ENCODE measurements around the gene CDH26. TPM values are rescaled to one million over a fixed set of nuclear protein-coding genes. Genes with fewer than 3 reads are reported as not detected.

The CDH26 gene
- total and polyA plus RNA-seq, 10 of the 15 experiments (the other 5 are each of a cell fraction or from before 2014, with no cell fraction given) = 0.03 to 0.19 (median 0.08) TPM; not detected in 4

- TF ChIP-seq MYB (IDR thresholded peaks at IDR 0.05; ENCODE audit: borderline replicate concordance, low read depth, low read length) = no peak
Observed at GRCh38 chr20:60013296-60014139, 55.3 kb downstream of the CDH26 start (continued).

GRCh38 chr20:60016406-60016805 lies 58.2 kb downstream of the CDH26 start:
- Histone ChIP-seq H3K27ac (ENCODE audit: control insufficient read depth, insufficient read depth) (no peak overlapping the region), H3K4me2 (ENCODE audit: control insufficient read depth, insufficient read depth) (no peak overlapping the region), H3K27me3 (replicated peaks in 1 of 2; ENCODE audit: control insufficient read depth in 2 of 2, insufficient read depth in 2 of 2, low read length in 1 of 2) (no peaks in the 10 kb centered on the region), H3K4me1 (ENCODE audit: control insufficient read depth, insufficient read depth, low read length) (no peaks in the 10 kb centered on the region), H3K9me3 (replicated peaks; ENCODE audit: control insufficient read depth, insufficient read depth, low read length) (no peaks in the 10 kb centered on the region), H3K36me3 (ENCODE audit: control insufficient read depth in 2 of 2, insufficient read depth in 2 of 2, low read length in 1 of 2) (no peaks in the 10 kb centered on the region), H3K9ac (ENCODE audit: control insufficient read depth, insufficient read depth, low read length) (no peak overlapping the region), H4K20me1 (ENCODE audit: control insufficient read depth, insufficient read depth) (no peaks in the 10 kb centered on the region), H3K4me3 (no peak overlapping the region), H3K79me2 (ENCODE audit: control insufficient read depth, insufficient read depth, low read length) (no peaks in the 10 kb centered on the region), H2AFZ (ENCODE audit: control insufficient read depth, low read depth, low read length) (no peak overlapping the region)
- intact Hi-C loops (cut with micrococcal nuclease; ENCODE audit: unreplicated experiment) = no loop called here
- ATAC-seq = no peak
- ChIA-PET SMC1A (ENCODE audit: uncharacterized antibody, unreplicated experiment) (no interaction called here), RAD21 (ENCODE audit: unreplicated experiment) (no interaction called here), CTCF (no interaction called here), POLR2A (no interaction called here)
- TF ChIP-seq SPI1 (IDR thresholded peaks at IDR 0.05; ENCODE audit: borderline replicate concordance, insufficient read depth, low read depth, low read length) (no peak), RELB (IDR thresholded peaks at IDR 0.05; ENCODE audit: low read depth) (no peak), ETV6 (conservative IDR thresholded peaks at IDR 0.05 in 1 of 2, IDR thresholded peaks at IDR 0.05 in 1 of 2; ENCODE audit: borderline replicate concordance in 1 of 2, low read depth in 1 of 2) (no peak), SIX5 (IDR thresholded peaks at IDR 0.05; ENCODE audit: low read depth, low read length, severe bottlenecking) (no peak), MYC (IDR thresholded peaks at IDR 0.05; ENCODE audit: insufficient read depth, insufficient read length, insufficient replicate concordance, low read length, severe bottlenecking) (no peak), YY1 (IDR thresholded peaks at IDR 0.05; ENCODE audit: low read depth, low read length) (no peak), NFIC (IDR thresholded peaks at IDR 0.05; ENCODE audit: low read depth, low read length) (no peak), NRF1 (conservative IDR thresholded peaks at IDR 0.05; ENCODE audit: low read depth, low read length) (no peak)
- BruUV-seq (replicated peaks) = no TSS peak
- no peak for FAIRE-seq
- no peak for DNase-seq (ENCODE audit: low read depth, low spot score)
- in situ Hi-C loops (cut with MboI) = no loop called here
